Stimulated activated effector memory CD8-positive, alpha-beta T cell treated with anti-CD3 and anti-CD28 coated beads, Interleukin-12 subunit alpha, Interleukin-12 subunit beta, amount 100 ng/mL, for 72 hours (primary cell): Measurements from ENCODE around the gene RNF17.

Experiments used
- ATAC-seq: fragments of 150-1000 bp; cut with Tn5 transposase; 2 replicates; pipeline ENCODE4 v1.10.0; 2021
- DNase-seq, 2 donors: peaks; one replicate each; pipeline ENCODE4 v3.0.0; 2021 to 2022; ENCODE audit warnings: low spot score in 2 of 2
- H3K27ac Mint-ChIP-seq: one replicate; pipeline ENCODE4 v1.8.0; 2022; ENCODE audit warnings: mild to moderate bottlenecking, mixed read lengths
- H3K36me3 Mint-ChIP-seq: one replicate; pipeline ENCODE4 v1.8.0; 2022; ENCODE audit warnings: mild to moderate bottlenecking, mixed read lengths
- H3K4me1 Mint-ChIP-seq: one replicate; pipeline ENCODE4 v1.8.0; 2022; ENCODE audit warnings: mixed read lengths
- H3K4me3 Mint-ChIP-seq: one replicate; pipeline ENCODE4 v1.8.0; 2022; ENCODE audit warnings: mild to moderate bottlenecking, mixed read lengths
- H3K9me3 Mint-ChIP-seq: one replicate; pipeline ENCODE4 v1.8.0; 2022; ENCODE audit warnings: mixed read lengths

Gene RNF17

DNA sequence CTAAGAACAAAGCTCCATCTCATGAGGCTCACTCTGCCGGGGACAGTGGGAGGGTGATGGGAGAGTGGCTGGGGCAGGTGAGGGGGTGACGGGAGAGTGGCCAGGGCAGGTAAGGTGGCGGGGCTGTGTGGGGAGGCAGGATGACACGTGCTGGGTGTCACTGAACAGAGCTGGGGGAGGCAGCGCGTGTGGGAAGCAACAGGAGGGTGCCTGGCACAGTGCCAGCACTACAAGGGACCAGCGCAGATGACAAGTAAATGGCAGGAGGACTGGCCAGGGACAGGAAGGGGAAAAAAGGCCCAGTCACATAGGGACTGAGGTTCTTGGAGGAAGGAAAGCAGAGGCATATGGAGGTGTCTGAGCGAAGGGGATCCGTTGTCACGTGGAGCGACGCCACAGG lies 129.9 kb downstream of the RNF17 start:
- Mint-ChIP-seq H3K4me3 (no peak overlapping the region), H3K9me3 (no peaks in the 10 kb centered on the region), H3K4me1 (no peaks in the 10 kb centered on the region), H3K36me3 (peaks cover 47% of the 10 kb centered on the region), H3K27ac (no peak overlapping the region)
- ATAC-seq (no peak), DNase-seq (no peak)

- Mint-ChIP-seq H3K4me1 (no peaks in the 10 kb centered on the region), H3K9me3 (no peaks in the 10 kb centered on the region), H3K27ac (no peak overlapping the region), H3K4me3 (no peak overlapping the region), H3K36me3 (peaks cover 44% of the 10 kb centered on the region)
- ATAC-seq (no peak), DNase-seq (no peak)
These were observed 130.5 kb downstream of the RNF17 start for GRCh38 chr13:24894277-24894971.

GRCh38 chr13:24894972-24895300 lies 131.0 kb downstream of the RNF17 start:
- peaks cover 44% of the 10 kb centered on the region for H3K36me3 Mint-ChIP-seq
- H3K27ac Mint-ChIP-seq = no peak overlapping the region
- DNase-seq (no peak), ATAC-seq (no peak)
- H3K4me1 Mint-ChIP-seq = no peaks in the 10 kb centered on the region
- no peak overlapping the region for H3K4me3 Mint-ChIP-seq
- H3K9me3 Mint-ChIP-seq = no peaks in the 10 kb centered on the region

DNA sequence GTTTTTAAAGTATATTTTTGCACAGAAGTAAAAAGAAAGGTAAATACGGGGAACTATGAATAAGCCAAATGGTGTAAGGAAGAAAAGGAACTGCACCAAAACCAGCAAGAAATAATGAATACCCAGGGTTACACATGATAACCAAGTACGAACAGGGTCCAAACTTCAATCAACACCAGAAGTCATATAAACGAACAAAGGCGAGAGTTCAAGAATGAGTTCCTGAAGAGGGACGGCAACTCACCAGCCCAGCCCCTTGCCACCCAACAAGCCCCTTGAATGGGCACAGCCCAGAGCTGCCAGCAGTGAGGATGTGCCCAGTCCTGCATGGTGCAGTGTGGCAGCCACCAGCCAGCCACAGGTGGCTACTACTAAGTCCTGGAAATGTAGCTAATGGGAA lies 132.1 kb downstream of the RNF17 start:
- H3K4me1 Mint-ChIP-seq = no peaks in the 10 kb centered on the region
- DNase-seq = no peak
- peak overlapping the region; percentile 3 for H3K27ac Mint-ChIP-seq
- ATAC-seq = no peak
- peaks cover 47% of the 10 kb centered on the region for H3K36me3 Mint-ChIP-seq
- H3K4me3 Mint-ChIP-seq = no peak overlapping the region
- no peaks in the 10 kb centered on the region for H3K9me3 Mint-ChIP-seq

DNA sequence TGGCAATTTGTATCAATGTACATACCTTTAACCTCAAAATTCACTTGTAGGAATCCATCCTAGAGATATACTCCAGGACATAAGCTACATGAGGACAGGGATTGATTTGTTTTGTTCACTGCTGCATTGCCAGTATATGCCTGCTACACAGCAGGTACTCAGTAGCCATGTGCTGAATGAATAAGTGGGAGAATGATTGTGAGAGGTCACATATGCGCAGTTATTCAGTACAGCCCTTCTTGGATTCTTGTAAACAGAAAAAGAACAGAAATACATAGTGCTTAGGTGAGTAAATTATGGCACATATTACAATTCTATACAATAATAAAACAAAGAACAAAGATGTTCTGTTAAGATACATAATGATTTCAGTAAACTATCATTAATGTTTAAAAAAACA lies 133.3 kb downstream of the RNF17 start:
- Mint-ChIP-seq H3K4me1 (no peaks in the 10 kb centered on the region), H3K36me3 (peaks cover 44% of the 10 kb centered on the region), H3K4me3 (no peak overlapping the region)

GRCh38 chr13:24899601-24900000 lies 135.6 kb downstream of the RNF17 start:
- Mint-ChIP-seq H3K36me3 (peaks cover 43% of the 10 kb centered on the region), H3K9me3 (no peaks in the 10 kb centered on the region)
- DNase-seq = no peak

More for the DNA sequence above, 133.3 kb downstream of the RNF17 start:
- H3K9me3 Mint-ChIP-seq = no peaks in the 10 kb centered on the region
- no peak overlapping the region for H3K27ac Mint-ChIP-seq
- ATAC-seq (no peak), DNase-seq (no peak)

DNA sequence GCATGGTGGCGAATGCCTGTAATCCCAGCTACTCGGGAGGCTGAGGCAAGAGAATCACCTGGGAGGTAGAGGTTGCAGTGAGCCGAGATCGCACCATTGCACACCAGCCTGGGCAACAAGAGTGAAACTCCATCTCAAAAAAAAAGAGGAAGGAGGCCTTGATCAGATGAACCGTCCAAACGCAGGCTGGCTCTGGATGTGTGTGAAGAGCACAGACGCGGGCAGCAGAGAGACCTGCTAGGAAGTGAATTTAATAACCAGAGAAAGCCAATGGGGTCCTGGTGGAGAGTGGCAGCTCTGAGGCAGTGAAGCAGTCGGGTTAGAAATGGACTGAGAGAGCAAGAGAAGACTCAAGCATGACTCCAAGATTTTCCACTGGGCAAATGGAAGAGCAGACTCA lies 136.5 kb downstream of the RNF17 start:
- Mint-ChIP-seq H3K4me3 (no peak overlapping the region), H3K9me3 (no peaks in the 10 kb centered on the region)
- no peak for ATAC-seq

More at GRCh38 chr13:24899601-24900000, 135.6 kb downstream of the RNF17 start:
- ATAC-seq = no peak
- no peak overlapping the region for H3K27ac Mint-ChIP-seq
- H3K4me3 Mint-ChIP-seq = no peak overlapping the region
- H3K4me1 Mint-ChIP-seq = no peaks in the 10 kb centered on the region

GRCh38 chr13:24905242-24905641 lies 141.3 kb downstream of the RNF17 start:
- DNase-seq (no peak), ATAC-seq (no peak)
- Mint-ChIP-seq H3K27ac (no peak overlapping the region), H3K4me3 (no peak overlapping the region), H3K36me3 (peaks cover 75% of the 10 kb centered on the region), H3K9me3 (no peaks in the 10 kb centered on the region), H3K4me1 (no peaks in the 10 kb centered on the region)

More for the DNA sequence above, 136.5 kb downstream of the RNF17 start:
- peaks cover 52% of the 10 kb centered on the region for H3K36me3 Mint-ChIP-seq
- no peak overlapping the region for H3K27ac Mint-ChIP-seq
- H3K4me1 Mint-ChIP-seq = no peaks in the 10 kb centered on the region
- no peak for DNase-seq

- no peak overlapping the region for H3K4me3 Mint-ChIP-seq
- ATAC-seq (no peak), DNase-seq (no peak)
- H3K9me3 Mint-ChIP-seq = no peaks in the 10 kb centered on the region
- no peaks in the 10 kb centered on the region for H3K4me1 Mint-ChIP-seq
- H3K36me3 Mint-ChIP-seq = peaks cover 82% of the 10 kb centered on the region
- H3K27ac Mint-ChIP-seq = no peak overlapping the region
These were observed 142.3 kb downstream of the RNF17 start for GRCh38 chr13:24906268-24906667.

DNA sequence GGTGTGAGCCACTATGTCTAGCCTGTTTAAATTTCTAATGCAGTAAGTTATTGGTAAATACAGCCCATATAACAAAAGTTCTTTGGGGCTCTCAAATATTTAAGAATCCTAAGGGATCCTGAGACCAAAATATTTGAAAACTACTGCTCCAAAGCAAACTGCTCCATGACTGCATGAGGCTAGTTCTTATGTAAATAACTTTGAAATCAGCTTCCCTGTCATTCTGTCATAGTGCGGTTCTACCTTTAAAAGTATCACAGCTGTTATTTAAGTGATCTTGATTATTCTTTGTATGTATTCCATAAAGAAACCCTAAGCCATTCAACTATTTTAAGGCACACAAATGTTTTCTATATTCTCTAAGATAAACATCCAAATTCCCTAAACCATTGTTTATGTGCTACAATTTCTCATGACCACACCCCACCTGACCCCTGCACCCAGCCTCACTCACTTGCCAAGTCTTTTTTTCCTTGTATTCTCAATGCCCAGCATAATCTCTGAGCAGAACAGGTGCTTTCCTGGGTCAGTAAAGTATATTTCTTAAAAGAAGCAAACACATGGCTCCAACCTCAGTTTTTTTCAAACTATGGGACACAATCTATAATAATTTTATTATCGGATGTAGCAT lies 146.6 kb downstream of the RNF17 start:
- DNase-seq (no peak), ATAC-seq (no peak)
- Mint-ChIP-seq H3K27ac (no peak overlapping the region), H3K4me1 (peaks cover 6% of the 10 kb centered on the region), H3K36me3 (peaks cover 67% of the 10 kb centered on the region), H3K4me3 (no peak overlapping the region), H3K9me3 (no peaks in the 10 kb centered on the region)

GRCh38 chr13:24911133-24911908 lies 147.4 kb downstream of the RNF17 start:
- H3K36me3 Mint-ChIP-seq = peaks cover 63% of the 10 kb centered on the region
- H3K9me3 Mint-ChIP-seq = no peaks in the 10 kb centered on the region
- peak; percentile 63 for ATAC-seq
- peaks cover 6% of the 10 kb centered on the region for H3K4me1 Mint-ChIP-seq
- no peak overlapping the region for H3K27ac Mint-ChIP-seq
- H3K4me3 Mint-ChIP-seq = no peak overlapping the region
- no peak for DNase-seq

- Mint-ChIP-seq H3K4me1 (peaks cover 6% of the 10 kb centered on the region), H3K4me3 (no peak overlapping the region), H3K36me3 (peaks cover 12% of the 10 kb centered on the region), H3K27ac (no peak overlapping the region), H3K9me3 (no peaks in the 10 kb centered on the region)
- DNase-seq = no peak
- no peak for ATAC-seq
These were observed 152.5 kb downstream of the RNF17 start for GRCh38 chr13:24916464-24916863.

GRCh38 chr13:24921003-24921402 lies 157.0 kb downstream of the RNF17 start:
- Mint-ChIP-seq H3K36me3 (peaks cover 10% of the 10 kb centered on the region), H3K4me3 (peak overlapping the region; percentile 95), H3K27ac (no peak overlapping the region), H3K4me1 (peaks cover 10% of the 10 kb centered on the region), H3K9me3 (no peaks in the 10 kb centered on the region)
- ATAC-seq (no peak), DNase-seq (no peak)

DNA sequence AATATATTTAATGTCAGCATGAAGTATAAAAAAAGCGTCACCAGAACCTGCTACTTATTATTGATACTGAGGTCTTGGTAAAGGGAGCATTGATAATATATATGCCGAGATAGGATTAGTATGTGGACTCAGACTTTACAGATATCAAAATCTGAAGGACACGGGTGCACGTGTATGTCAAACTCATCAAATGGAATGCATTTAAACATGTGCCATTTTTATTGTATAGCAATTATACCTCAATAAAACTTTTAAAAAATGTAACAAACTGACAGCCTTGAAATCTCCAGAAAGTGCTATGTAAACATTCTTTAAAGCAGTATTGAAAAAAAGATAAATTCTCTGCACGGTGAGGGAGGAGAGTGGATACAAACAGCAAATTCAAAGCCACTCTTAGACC lies 157.9 kb downstream of the RNF17 start:
- no peak for DNase-seq
- Mint-ChIP-seq H3K4me3 (peak overlapping the region; percentile 95), H3K27ac (peak overlapping the region; percentile 98), H3K36me3 (peaks cover 10% of the 10 kb centered on the region), H3K4me1 (peaks cover 10% of the 10 kb centered on the region), H3K9me3 (no peaks in the 10 kb centered on the region)
- no peak for ATAC-seq

GRCh38 chr13:24922387-24922744 lies 158.4 kb downstream of the RNF17 start:
- ATAC-seq (peak; percentile 57), DNase-seq (no peak)
- peak overlapping the region; percentile 98 for H3K27ac Mint-ChIP-seq
- H3K9me3 Mint-ChIP-seq = no peaks in the 10 kb centered on the region
- peak overlapping the region; percentile 95 for H3K4me3 Mint-ChIP-seq
- H3K4me1 Mint-ChIP-seq = peaks cover 10% of the 10 kb centered on the region
- peaks cover 10% of the 10 kb centered on the region for H3K36me3 Mint-ChIP-seq
